Fibroblast of pulmonary artery (primary cell): ENCODE data around the gene SPOCK1.

ENCODE experiments used
- DNase-seq: peaks from one replicate; pipeline ENCODE4 v3.0.0-alpha.2; 2010; ENCODE audit warnings: low read depth
- H3K4me3 ChIP-seq: replicated peaks from 2 replicates; pipeline ENCODE4 v1.5.1; 2011; ENCODE audit warnings: low read depth, mild to moderate bottlenecking, control low read depth, low read length, moderate library complexity
- TF ChIP-seq, protein P1 (sequence below): IDR thresholded peaks from 2 replicates; pipeline ENCODE4 v1.5.1; 2011; ENCODE audit warnings: mild to moderate bottlenecking, control low read depth, low read length, inconsistent platforms; ENCODE audit errors: missing control alignments

Gene SPOCK1

DNA sequence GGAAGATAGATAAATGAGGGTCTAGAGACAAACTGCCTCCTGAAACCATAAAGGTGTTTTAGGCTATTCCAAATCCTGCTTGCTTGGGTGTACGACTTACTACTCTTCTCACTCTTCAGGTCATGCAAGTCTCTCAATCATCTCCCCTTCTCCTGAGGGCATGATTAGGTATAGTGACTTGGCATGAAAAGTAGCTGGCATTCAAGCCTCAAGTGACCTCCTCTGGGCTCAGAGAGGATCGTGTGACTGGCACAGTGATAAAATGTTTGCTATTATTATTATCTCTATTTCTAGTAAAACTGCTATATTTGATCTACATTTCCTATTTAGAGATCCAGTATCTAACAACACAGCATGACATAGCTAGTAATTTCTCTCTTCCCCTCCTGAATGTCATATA, 494.8 kb downstream of the SPOCK1 start:
- no peak overlapping the region for H3K4me3 ChIP-seq
- TF ChIP-seq, protein P1, sequence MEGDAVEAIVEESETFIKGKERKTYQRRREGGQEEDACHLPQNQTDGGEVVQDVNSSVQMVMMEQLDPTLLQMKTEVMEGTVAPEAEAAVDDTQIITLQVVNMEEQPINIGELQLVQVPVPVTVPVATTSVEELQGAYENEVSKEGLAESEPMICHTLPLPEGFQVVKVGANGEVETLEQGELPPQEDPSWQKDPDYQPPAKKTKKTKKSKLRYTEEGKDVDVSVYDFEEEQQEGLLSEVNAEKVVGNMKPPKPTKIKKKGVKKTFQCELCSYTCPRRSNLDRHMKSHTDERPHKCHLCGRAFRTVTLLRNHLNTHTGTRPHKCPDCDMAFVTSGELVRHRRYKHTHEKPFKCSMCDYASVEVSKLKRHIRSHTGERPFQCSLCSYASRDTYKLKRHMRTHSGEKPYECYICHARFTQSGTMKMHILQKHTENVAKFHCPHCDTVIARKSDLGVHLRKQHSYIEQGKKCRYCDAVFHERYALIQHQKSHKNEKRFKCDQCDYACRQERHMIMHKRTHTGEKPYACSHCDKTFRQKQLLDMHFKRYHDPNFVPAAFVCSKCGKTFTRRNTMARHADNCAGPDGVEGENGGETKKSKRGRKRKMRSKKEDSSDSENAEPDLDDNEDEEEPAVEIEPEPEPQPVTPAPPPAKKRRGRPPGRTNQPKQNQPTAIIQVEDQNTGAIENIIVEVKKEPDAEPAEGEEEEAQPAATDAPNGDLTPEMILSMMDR, result no peak
- DNase-seq, result no peak

DNA sequence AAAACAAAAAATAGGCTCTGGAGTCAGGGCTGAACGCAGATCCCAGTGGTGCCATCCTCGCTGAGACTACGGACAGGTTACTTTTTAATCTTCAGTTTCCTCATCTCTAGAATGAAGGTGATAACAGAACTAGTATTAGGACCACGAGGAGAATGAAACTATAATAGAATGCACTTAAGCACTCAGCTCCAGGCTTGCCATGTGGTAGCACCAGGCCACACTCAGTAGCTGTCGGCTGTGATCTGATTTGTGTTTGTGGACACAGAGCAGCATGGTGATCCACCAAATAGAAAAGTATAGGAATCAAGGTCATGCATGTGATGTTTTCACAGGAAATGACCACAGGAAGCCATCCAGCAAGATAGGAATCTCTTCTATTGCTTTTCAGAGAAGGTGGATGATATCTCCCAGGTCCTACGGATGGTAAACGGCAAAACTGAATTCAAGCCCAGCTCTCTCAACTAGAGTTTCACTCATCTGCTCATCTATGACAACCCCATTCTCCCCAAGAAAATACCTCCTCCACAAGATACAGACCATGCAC, 498.0 kb downstream of the SPOCK1 start:
- DNase-seq, result no peak
- TF ChIP-seq, protein P1, result no peak

DNA sequence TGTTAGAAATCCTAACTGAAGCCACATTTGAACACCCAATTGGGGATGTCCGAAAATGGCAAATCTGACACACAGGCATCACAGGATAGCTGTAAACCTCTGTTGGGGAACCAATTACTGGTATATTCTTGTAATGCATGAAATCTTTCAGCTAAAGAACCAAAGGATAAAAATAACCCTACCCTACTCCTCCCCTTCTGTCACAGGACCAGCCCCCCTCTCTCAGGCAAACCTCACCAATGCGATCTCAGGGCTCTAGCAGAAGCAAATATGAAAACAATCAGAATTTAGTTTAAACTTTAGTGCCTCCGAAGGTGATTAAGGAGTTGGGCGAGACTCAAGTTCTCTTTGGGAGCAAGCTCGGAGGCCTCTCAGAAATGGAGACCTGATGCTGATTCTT, 499.3 kb downstream of the SPOCK1 start:
- no peak overlapping the region for H3K4me3 ChIP-seq
- DNase-seq, result no peak
- TF ChIP-seq, protein P1, result no peak

More for the DNA sequence above, 498.0 kb downstream of the SPOCK1 start:
- H3K4me3 ChIP-seq, result no peak overlapping the region

DNA sequence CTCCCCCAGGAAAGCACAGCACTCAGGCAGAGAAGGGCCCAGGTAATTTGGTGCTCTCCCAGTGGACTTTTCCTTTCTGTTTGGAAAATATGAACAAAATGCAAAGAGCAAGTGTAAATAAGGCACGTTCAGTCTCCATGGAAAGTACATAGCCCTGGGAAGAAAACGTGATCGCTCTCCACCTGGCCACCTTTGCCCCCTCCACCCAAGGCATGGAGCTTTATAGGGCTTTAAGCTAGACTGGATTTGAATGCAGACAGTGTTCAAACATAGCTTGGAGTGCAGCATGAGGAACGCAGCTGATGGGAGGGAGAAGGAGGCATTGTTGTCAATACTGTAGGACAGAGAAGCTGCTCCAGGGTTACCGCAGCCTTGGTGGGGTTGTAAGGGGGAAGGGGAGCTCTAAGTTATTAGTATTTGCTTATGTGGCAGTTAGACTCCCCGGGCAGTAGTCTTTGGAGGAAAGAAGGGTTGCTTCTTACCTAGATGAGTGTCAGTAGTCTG, 500.2 kb downstream of the SPOCK1 start:
- no peak overlapping the region for H3K4me3 ChIP-seq
- DNase-seq, result no peak
- TF ChIP-seq, protein P1, result no peak

DNA sequence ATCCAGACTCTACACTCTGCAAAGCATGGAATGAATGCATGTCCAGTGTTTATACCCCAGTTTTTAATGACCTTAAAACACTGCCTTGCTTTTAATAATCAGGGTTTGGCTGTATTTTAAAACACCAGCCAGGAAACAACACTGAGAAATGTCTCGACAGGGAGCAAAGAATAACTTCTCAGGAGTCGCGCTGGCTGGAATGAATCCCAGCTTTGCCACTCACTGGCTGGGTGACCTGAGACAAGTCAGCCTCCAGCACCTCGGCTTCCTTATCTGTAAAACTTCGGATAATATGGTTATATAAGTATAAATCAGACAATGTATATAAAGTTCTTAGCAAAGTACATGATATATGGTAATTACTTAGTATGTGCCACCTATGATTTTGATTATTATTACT, 505.0 kb downstream of the SPOCK1 start:
- no peak overlapping the region for H3K4me3 ChIP-seq
- TF ChIP-seq, protein P1, result no peak
- no peak for DNase-seq

DNA sequence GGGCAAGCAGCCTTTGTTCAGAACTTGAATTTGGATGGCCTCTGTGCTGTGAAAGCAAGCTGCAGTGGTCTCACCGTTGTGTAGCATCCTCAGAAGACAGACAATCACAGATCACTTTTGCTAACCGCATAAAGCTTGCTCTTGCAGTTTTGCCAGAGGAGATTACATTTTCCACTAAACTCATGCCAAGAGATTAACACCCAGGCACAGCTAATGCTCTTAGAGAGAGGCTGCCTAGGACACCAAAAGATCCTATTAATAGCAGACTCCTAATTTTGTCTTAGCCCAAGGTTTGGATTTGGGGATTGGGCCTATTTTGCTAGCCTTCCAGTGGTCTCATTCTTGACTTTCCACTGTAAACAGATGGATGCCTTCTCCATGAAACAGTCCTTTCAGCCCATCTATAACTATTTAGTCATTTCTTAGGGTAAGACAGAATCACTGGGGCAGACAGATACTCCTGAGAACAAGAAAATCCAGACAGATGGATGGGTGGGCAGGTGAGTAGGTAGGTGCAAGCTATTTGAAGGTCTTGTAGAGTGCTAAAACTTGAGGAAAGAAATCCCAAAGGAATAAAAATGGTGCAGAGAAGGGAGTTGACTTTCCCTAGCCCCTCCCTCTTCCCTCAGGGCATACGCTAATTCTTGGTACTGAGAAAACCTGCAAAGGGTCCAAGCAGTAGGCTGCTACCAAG, 506.2 kb downstream of the SPOCK1 start:
- H3K4me3 ChIP-seq, result no peak overlapping the region
- DNase-seq, result no peak
- TF ChIP-seq, protein P1, result no peak
